ENCODE results near the gene MRPL58.

DNA sequence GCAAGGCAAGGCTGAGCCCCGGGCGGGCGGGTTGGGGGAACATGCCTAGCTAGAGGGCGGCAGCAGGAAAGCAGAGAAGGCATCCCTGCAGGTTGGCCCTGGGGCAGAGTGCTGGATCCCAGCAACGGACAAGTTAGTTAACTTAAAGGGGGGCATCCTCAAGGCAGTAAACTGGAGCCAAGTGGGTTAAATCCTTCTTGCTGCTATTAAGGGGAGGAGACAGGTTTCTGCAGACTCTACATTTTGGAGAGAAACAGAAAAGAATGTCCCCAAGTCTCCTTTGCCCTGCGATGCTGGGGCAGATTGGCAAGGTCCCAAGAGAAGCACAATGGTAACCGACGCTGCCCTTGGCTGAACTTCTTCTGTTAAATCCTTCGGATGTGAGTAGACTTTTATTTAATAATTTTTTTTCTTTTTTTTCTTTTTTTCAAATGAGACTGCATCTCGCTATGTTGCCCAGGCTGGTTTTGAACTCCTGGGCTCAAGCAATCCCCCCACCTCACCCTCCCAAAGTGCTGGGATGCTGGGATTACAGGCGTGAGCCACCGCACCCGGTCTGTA lies 20.3 kb downstream of the MRPL58 start:
- TF ChIP-seq EGR1 (IDR thresholded peaks at IDR 0.05; ENCODE audit: borderline replicate concordance, low read depth, low read length) (no peak), CBX5 (IDR thresholded peaks at IDR 0.05; ENCODE audit: low read depth, low read length) (no peak), GTF2F1 (IDR thresholded peaks at IDR 0.05; ENCODE audit: borderline replicate concordance, low read depth, low read length) (no peak), BRCA1 (IDR thresholded peaks at IDR 0.05; ENCODE audit: low read depth, low read length) (no peak), GABPA (IDR thresholded peaks at IDR 0.05; ENCODE audit: borderline replicate concordance, insufficient read depth, low read length) (no peak), RFX5 (IDR thresholded peaks at IDR 0.05; ENCODE audit: borderline replicate concordance, low read depth, low read length) (no peak), TCF12 (IDR thresholded peaks at IDR 0.05; ENCODE audit: low read depth, low read length) (no peak)
- TF ChIP-seq, protein P1, sequence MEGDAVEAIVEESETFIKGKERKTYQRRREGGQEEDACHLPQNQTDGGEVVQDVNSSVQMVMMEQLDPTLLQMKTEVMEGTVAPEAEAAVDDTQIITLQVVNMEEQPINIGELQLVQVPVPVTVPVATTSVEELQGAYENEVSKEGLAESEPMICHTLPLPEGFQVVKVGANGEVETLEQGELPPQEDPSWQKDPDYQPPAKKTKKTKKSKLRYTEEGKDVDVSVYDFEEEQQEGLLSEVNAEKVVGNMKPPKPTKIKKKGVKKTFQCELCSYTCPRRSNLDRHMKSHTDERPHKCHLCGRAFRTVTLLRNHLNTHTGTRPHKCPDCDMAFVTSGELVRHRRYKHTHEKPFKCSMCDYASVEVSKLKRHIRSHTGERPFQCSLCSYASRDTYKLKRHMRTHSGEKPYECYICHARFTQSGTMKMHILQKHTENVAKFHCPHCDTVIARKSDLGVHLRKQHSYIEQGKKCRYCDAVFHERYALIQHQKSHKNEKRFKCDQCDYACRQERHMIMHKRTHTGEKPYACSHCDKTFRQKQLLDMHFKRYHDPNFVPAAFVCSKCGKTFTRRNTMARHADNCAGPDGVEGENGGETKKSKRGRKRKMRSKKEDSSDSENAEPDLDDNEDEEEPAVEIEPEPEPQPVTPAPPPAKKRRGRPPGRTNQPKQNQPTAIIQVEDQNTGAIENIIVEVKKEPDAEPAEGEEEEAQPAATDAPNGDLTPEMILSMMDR (IDR thresholded peaks at IDR 0.05; ENCODE audit: control extremely low read depth in 1 of 3, insufficient read depth in 1 of 3, low read depth in 1 of 3, low read length in 3 of 3) = no peak
- TF ChIP-seq, protein P2, sequence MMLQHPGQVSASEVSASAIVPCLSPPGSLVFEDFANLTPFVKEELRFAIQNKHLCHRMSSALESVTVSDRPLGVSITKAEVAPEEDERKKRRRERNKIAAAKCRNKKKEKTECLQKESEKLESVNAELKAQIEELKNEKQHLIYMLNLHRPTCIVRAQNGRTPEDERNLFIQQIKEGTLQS (IDR thresholded peaks at IDR 0.05; ENCODE audit: insufficient read depth, low read depth, low read length) = no peak
